ENCODE data around the gene TIMM8B. TPM values are rescaled to one million over a fixed set of nuclear protein-coding genes. Genes with fewer than 3 reads are reported as not detected.
"Not testable (repeated sequence)": the region's sequence is repeated elsewhere in the genome, so short reads cannot be mapped to it uniquely, and the experiment has no call there.

Gene TIMM8B
- polyA plus RNA-seq, 4 donors = 53.3 to 154 (median 94.4) TPM

GRCh38 chr11:112097734-112098528 is 11.4 kb upstream of the TIMM8B start:
- Histone ChIP-seq H3K27me3 (ENCODE audit: control insufficient read depth in 3 of 3, insufficient read depth in 3 of 3, low read length in 3 of 3) (no peaks in the 10 kb centered on the region), H3K27ac (ENCODE audit: low read depth in 1 of 3, low read length in 2 of 3) (no peak overlapping the region), H3K4me3 (ENCODE audit: low read depth in 1 of 3, low read length in 3 of 3) (no peak overlapping the region), H3K4me1 (ENCODE audit: control insufficient read depth in 3 of 3, insufficient read depth in 2 of 3, low read depth in 1 of 3, low read length in 2 of 3) (no peaks in the 10 kb centered on the region), H3K9me3 (ENCODE audit: control insufficient read depth in 2 of 2, insufficient read depth in 1 of 2, low read depth in 1 of 2, low read length in 1 of 2) (no peaks in the 10 kb centered on the region), H3K36me3 (ENCODE audit: control insufficient read depth in 3 of 3, insufficient read depth in 2 of 3, low read depth in 1 of 3, low read length in 3 of 3) (peaks cover 0 to 14% (median 9%) of the 10 kb centered on the region in 3 donors)
- DNase-seq (no peak), FAIRE-seq (no peak)
- 90 to 96% (median 95%) methylated on average over 11 of the region's 11 CpGs for WGBS, 3 donors

GRCh38 chr11:112096194-112096593 is 9.6 kb upstream of the TIMM8B start:
- Histone ChIP-seq H3K4me3 (ENCODE audit: low read depth in 1 of 3, low read length in 3 of 3) (no peak overlapping the region), H3K9me3 (ENCODE audit: control insufficient read depth in 2 of 2, insufficient read depth in 1 of 2, low read depth in 1 of 2, low read length in 1 of 2) (no peaks in the 10 kb centered on the region), H3K4me1 (ENCODE audit: control insufficient read depth in 3 of 3, insufficient read depth in 2 of 3, low read depth in 1 of 3, low read length in 2 of 3) (no peaks in the 10 kb centered on the region), H3K27ac (ENCODE audit: low read depth in 1 of 3, low read length in 2 of 3) (no peak overlapping the region), H3K27me3 (ENCODE audit: control insufficient read depth in 3 of 3, insufficient read depth in 3 of 3, low read length in 3 of 3) (no peaks in the 10 kb centered on the region), H3K36me3 (ENCODE audit: control insufficient read depth in 3 of 3, insufficient read depth in 2 of 3, low read depth in 1 of 3, low read length in 3 of 3) (peaks cover 8 to 21% (median 15%) of the 10 kb centered on the region in 3 donors)
- DNase-seq = no peak
- FAIRE-seq = no peak

GRCh38 chr11:112095302-112095701 is 8.7 kb upstream of the TIMM8B start:
- peaks cover 10 to 25% (median 18%) of the 10 kb centered on the region in 3 donors for H3K36me3 ChIP-seq (ENCODE audit: control insufficient read depth in 3 of 3, insufficient read depth in 2 of 3, low read depth in 1 of 3, low read length in 3 of 3)
- H3K4me1 ChIP-seq (ENCODE audit: control insufficient read depth in 3 of 3, insufficient read depth in 2 of 3, low read depth in 1 of 3, low read length in 2 of 3); H3K27ac ChIP-seq (ENCODE audit: low read depth in 1 of 3, low read length in 2 of 3); DNase-seq; H3K9me3 ChIP-seq (ENCODE audit: control insufficient read depth in 2 of 2, insufficient read depth in 1 of 2, low read depth in 1 of 2, low read length in 1 of 2); H3K27me3 ChIP-seq (ENCODE audit: control insufficient read depth in 3 of 3, insufficient read depth in 3 of 3, low read length in 3 of 3); FAIRE-seq; H3K4me3 ChIP-seq (ENCODE audit: low read depth in 1 of 3, low read length in 3 of 3): not testable (repeated sequence)
- 96 to 97% (median 97%) methylated on average over 2 of the region's 2 CpGs for WGBS, 3 donors

- H3K9me3 ChIP-seq (ENCODE audit: control insufficient read depth in 2 of 2, insufficient read depth in 1 of 2, low read depth in 1 of 2, low read length in 1 of 2) = no peaks in the 10 kb centered on the region
- no peaks in the 10 kb centered on the region for H3K27me3 ChIP-seq (ENCODE audit: control insufficient read depth in 3 of 3, insufficient read depth in 3 of 3, low read length in 3 of 3)
- WGBS, 3 donors = 16 to 20% (median 18%) methylated on average over 10 of the region's 10 CpGs
- H3K4me3 ChIP-seq (ENCODE audit: low read depth in 1 of 3, low read length in 3 of 3) = peak overlapping the region; percentile 71 to 96 (median 93)
- peaks cover 0 to 11% (median 8%) of the 10 kb centered on the region in 3 donors for H3K4me1 ChIP-seq (ENCODE audit: control insufficient read depth in 3 of 3, insufficient read depth in 2 of 3, low read depth in 1 of 3, low read length in 2 of 3)
- H3K36me3 ChIP-seq (ENCODE audit: control insufficient read depth in 3 of 3, insufficient read depth in 2 of 3, low read depth in 1 of 3, low read length in 3 of 3) = peaks cover 18 to 21% (median 19%) of the 10 kb centered on the region in 3 donors
- DNase-seq (no peak), FAIRE-seq (no peak)
- H3K27ac ChIP-seq (ENCODE audit: low read depth in 1 of 3, low read length in 2 of 3) = peak overlapping the region; percentile 31 to 89 (median 60)
These were observed 656 bp upstream of the TIMM8B start for GRCh38 chr11:112087212-112087611.

- DNase-seq (peak in 1 of 2 donors; percentile 51), FAIRE-seq (no peak)
- Histone ChIP-seq H3K27ac (ENCODE audit: low read depth in 1 of 3, low read length in 2 of 3) (peak overlapping the region; percentile 61 to 85 (median 65)), H3K27me3 (ENCODE audit: control insufficient read depth in 3 of 3, insufficient read depth in 3 of 3, low read length in 3 of 3) (no peaks in the 10 kb centered on the region), H3K4me3 (ENCODE audit: low read depth in 1 of 3, low read length in 3 of 3) (peak overlapping the region; percentile 71 to 96 (median 93)), H3K36me3 (ENCODE audit: control insufficient read depth in 3 of 3, insufficient read depth in 2 of 3, low read depth in 1 of 3, low read length in 3 of 3) (peaks cover 10 to 17% (median 12%) of the 10 kb centered on the region in 3 donors), H3K4me1 (ENCODE audit: control insufficient read depth in 3 of 3, insufficient read depth in 2 of 3, low read depth in 1 of 3, low read length in 2 of 3) (peaks cover 0 to 11% (median 8%) of the 10 kb centered on the region in 3 donors), H3K9me3 (ENCODE audit: control insufficient read depth in 2 of 2, insufficient read depth in 1 of 2, low read depth in 1 of 2, low read length in 1 of 2) (no peaks in the 10 kb centered on the region)
- WGBS, 3 donors = 2 to 4% (median 4%) methylated on average over 19 of the region's 19 CpGs
These were observed 634 bp downstream of the TIMM8B start for GRCh38 chr11:112085822-112086421.

GRCh38 chr11:112082729-112083128 is 3.8 kb downstream of the TIMM8B start:
- DNase-seq (no peak), FAIRE-seq (no peak)
- 70 to 77% (median 72%) methylated on average over 4 of the region's 4 CpGs for WGBS, 3 donors
- no peak overlapping the region for H3K4me3 ChIP-seq (ENCODE audit: low read depth in 1 of 3, low read length in 3 of 3)
- peaks cover 14 to 18% (median 17%) of the 10 kb centered on the region in 3 donors for H3K36me3 ChIP-seq (ENCODE audit: control insufficient read depth in 3 of 3, insufficient read depth in 2 of 3, low read depth in 1 of 3, low read length in 3 of 3)
- no peaks in the 10 kb centered on the region for H3K9me3 ChIP-seq (ENCODE audit: control insufficient read depth in 2 of 2, insufficient read depth in 1 of 2, low read depth in 1 of 2, low read length in 1 of 2)
- H3K27me3 ChIP-seq (ENCODE audit: control insufficient read depth in 3 of 3, insufficient read depth in 3 of 3, low read length in 3 of 3) = no peaks in the 10 kb centered on the region
- H3K27ac ChIP-seq (ENCODE audit: low read depth in 1 of 3, low read length in 2 of 3) = no peak overlapping the region
- H3K4me1 ChIP-seq (ENCODE audit: control insufficient read depth in 3 of 3, insufficient read depth in 2 of 3, low read depth in 1 of 3, low read length in 2 of 3) = peaks cover 0 to 8% (median 6%) of the 10 kb centered on the region in 3 donors

- peak within 1 kb of the TSS; percentile 88 to 94 (median 94) for H3K4me3 ChIP-seq (ENCODE audit: low read depth in 1 of 3, low read length in 3 of 3)
- FAIRE-seq (no peak), DNase-seq (peak; percentile 80 to 92)
- H3K36me3 ChIP-seq (ENCODE audit: control insufficient read depth in 3 of 3, insufficient read depth in 2 of 3, low read depth in 1 of 3, low read length in 3 of 3) = peaks cover 4 to 9% (median 7%) of the 10 kb centered on the region in 3 donors
- peaks cover 0 to 3% (median 0%) of the 10 kb centered on the region in 3 donors for H3K4me1 ChIP-seq (ENCODE audit: control insufficient read depth in 3 of 3, insufficient read depth in 2 of 3, low read depth in 1 of 3, low read length in 2 of 3)
- H3K9me3 ChIP-seq (ENCODE audit: control insufficient read depth in 2 of 2, insufficient read depth in 1 of 2, low read depth in 1 of 2, low read length in 1 of 2) = no peaks in the 10 kb centered on the region
- H3K27me3 ChIP-seq (ENCODE audit: control insufficient read depth in 3 of 3, insufficient read depth in 3 of 3, low read length in 3 of 3) = no peaks in the 10 kb centered on the region
- 0 to 1% (median 0%) methylated on average over 36 to 43 of the region's 43 CpGs for WGBS, 3 donors
- H3K27ac ChIP-seq (ENCODE audit: low read depth in 1 of 3, low read length in 2 of 3) = peak within 1 kb of the TSS; percentile 74 to 98 (median 90)
These were observed 12.4 kb downstream of the TIMM8B start, which contains the start of the genes NKAPD1 and PIH1D2 for GRCh38 chr11:112073941-112074811. TSS of gene NKAPD1 (plus strand) at chr11:112074299. CDS start at chr11:112075575, 1,276 bp downstream. TSS of gene PIH1D2 (minus strand) at chr11:112074017. CDS start at chr11:112073174, 843 bp downstream.

GRCh38 chr11:112062923-112063322 is 23.6 kb downstream of the TIMM8B start:
- H3K4me1 ChIP-seq (ENCODE audit: control insufficient read depth in 3 of 3, insufficient read depth in 2 of 3, low read depth in 1 of 3, low read length in 2 of 3) = no peaks in the 10 kb centered on the region
- no peaks in the 10 kb centered on the region for H3K9me3 ChIP-seq (ENCODE audit: control insufficient read depth in 2 of 2, insufficient read depth in 1 of 2, low read depth in 1 of 2, low read length in 1 of 2)
- DNase-seq = no peak
- WGBS, 3 donors = 62 to 86% (median 81%) methylated on average over 1 of the region's 1 CpG
- H3K4me3 ChIP-seq (ENCODE audit: low read depth in 1 of 3, low read length in 3 of 3) = no peak overlapping the region
- H3K27ac ChIP-seq (ENCODE audit: low read depth in 1 of 3, low read length in 2 of 3) = no peak overlapping the region
- peaks cover 0 to 11% (median 8%) of the 10 kb centered on the region in 3 donors for H3K36me3 ChIP-seq (ENCODE audit: control insufficient read depth in 3 of 3, insufficient read depth in 2 of 3, low read depth in 1 of 3, low read length in 3 of 3)
- H3K27me3 ChIP-seq (ENCODE audit: control insufficient read depth in 3 of 3, insufficient read depth in 3 of 3, low read length in 3 of 3) = no peaks in the 10 kb centered on the region
- no peak for FAIRE-seq
